CD4-positive, alpha-beta T cell (primary cell): ENCODE results near the gene SEMA5A. TPM values are rescaled to one million over a fixed set of nuclear protein-coding genes. Genes with fewer than 3 reads are reported as not detected.

ENCODE experiments used
- ATAC-seq: fragments of 200-7000 bp; cut with Tn5 transposase; one replicate; pipeline ENCODE4 v1.10.0; 2022; ENCODE audit warnings: mild to moderate bottlenecking; ENCODE audit not compliant: poor library complexity
- CTCF ChIA-PET: fragments of 350-600 bp; sonication (Branson Sonifier 250); formaldehyde crosslinking; loops from one replicate; lab custom pipeline; 2021; ENCODE audit warnings: antibody characterized with exemption, inconsistent platforms; lab: Charles Lee
- POLR2A ChIA-PET: fragments of 350-600 bp; sonication (Branson Sonifier 250); formaldehyde crosslinking; loops from one replicate; lab custom pipeline; 2021; ENCODE audit warnings: antibody characterized with exemption, inconsistent platforms; lab: Charles Lee
- DNase-seq, 14 experiments: peaks; one replicate each; pipeline ENCODE4 v3.0.0-alpha.2; 2013 to 2020; ENCODE audit warnings: mixed read lengths in 2 of 14
- H3K27ac ChIP-seq, 2 donors: one replicate each; pipeline versions ENCODE4 v1.5.1 to v1.7.0; 2013; ENCODE audit warnings: low read length in 2 of 2, low read depth in 1 of 2, mild to moderate bottlenecking in 1 of 2
- H3K27me3 ChIP-seq, 2 experiments: 1 replicate in 1 of 2; 2 replicates in 1 of 2; pipeline versions ENCODE4 v1.6.1 to v1.7.0; 2013; ENCODE audit warnings: low read length in 2 of 2, control low read depth in 1 of 2, mild to moderate bottlenecking in 1 of 2, moderate library complexity in 1 of 2; ENCODE audit not compliant: insufficient read depth in 2 of 2, control insufficient read depth in 1 of 2
- H3K36me3 ChIP-seq: one replicate; pipeline ENCODE4 v1.6.1; 2013; ENCODE audit warnings: low read length, control low read depth; ENCODE audit not compliant: insufficient read depth
- H3K4me1 ChIP-seq: one replicate; pipeline ENCODE4 v1.6.1; 2013; ENCODE audit warnings: low read length, control low read depth; ENCODE audit not compliant: insufficient read depth
- H3K4me3 ChIP-seq: one replicate; pipeline ENCODE4 v1.5.1; 2013; ENCODE audit warnings: mild to moderate bottlenecking, low read length, moderate library complexity
- H3K9me3 ChIP-seq, 2 experiments: 1 replicate in 1 of 2; 2 replicates in 1 of 2; pipeline versions ENCODE4 v1.6.1 to v1.7.0; 2013; ENCODE audit warnings: low read length in 2 of 2, mild to moderate bottlenecking in 2 of 2, control low read depth in 1 of 2, moderate library complexity in 1 of 2; ENCODE audit not compliant: control insufficient read depth in 1 of 2, insufficient read depth in 1 of 2
- H3K27ac Mint-ChIP-seq: one replicate; pipeline ENCODE4 v1.8.0; 2020; ENCODE audit warnings: mixed read lengths
- H3K27me3 Mint-ChIP-seq: one replicate; pipeline ENCODE4 v1.8.0; 2021; ENCODE audit warnings: mixed read lengths
- H3K36me3 Mint-ChIP-seq: one replicate; pipeline ENCODE4 v1.8.0; 2021; ENCODE audit warnings: low read depth, mixed read lengths
- H3K4me1 Mint-ChIP-seq: one replicate; pipeline ENCODE4 v1.8.0; 2021; ENCODE audit warnings: low read depth, mixed read lengths
- H3K4me3 Mint-ChIP-seq: one replicate; pipeline ENCODE4 v1.8.0; 2020; ENCODE audit warnings: mild to moderate bottlenecking, mixed read lengths
- H3K9me3 Mint-ChIP-seq: one replicate; pipeline ENCODE4 v1.8.0; 2020; ENCODE audit warnings: mixed read lengths
- intact Hi-C, 2 experiments: fragments of 100-400 bp; cut with DNase I in 1 of 2; cut with micrococcal nuclease in 1 of 2; formaldehyde crosslinking; loops; one replicate each; pipeline versions ENCODE4 v1.15.1 to v1.9.0; 2023 to 2025; cut with DNase I, micrococcal nuclease
- total RNA-seq, 174 experiments: library from RNA in 2 of 174; stranded (reverse) in 2 of 174; gene quantifications; one replicate each; pipeline ENCODE4 v1.2.3 and lab custom pipeline; 2021 to 2026
- TF ChIP-seq, protein P1 (sequence below): fragments of 200-600 bp; IDR thresholded peaks from one replicate; pipeline ENCODE4 v1.8.0; 2022; ENCODE audit warnings: antibody characterized with exemption, mild to moderate bottlenecking

Gene SEMA5A
- total RNA-seq, 2 experiments from 2014 or later = 2.0 to 2.9 TPM

DNA sequence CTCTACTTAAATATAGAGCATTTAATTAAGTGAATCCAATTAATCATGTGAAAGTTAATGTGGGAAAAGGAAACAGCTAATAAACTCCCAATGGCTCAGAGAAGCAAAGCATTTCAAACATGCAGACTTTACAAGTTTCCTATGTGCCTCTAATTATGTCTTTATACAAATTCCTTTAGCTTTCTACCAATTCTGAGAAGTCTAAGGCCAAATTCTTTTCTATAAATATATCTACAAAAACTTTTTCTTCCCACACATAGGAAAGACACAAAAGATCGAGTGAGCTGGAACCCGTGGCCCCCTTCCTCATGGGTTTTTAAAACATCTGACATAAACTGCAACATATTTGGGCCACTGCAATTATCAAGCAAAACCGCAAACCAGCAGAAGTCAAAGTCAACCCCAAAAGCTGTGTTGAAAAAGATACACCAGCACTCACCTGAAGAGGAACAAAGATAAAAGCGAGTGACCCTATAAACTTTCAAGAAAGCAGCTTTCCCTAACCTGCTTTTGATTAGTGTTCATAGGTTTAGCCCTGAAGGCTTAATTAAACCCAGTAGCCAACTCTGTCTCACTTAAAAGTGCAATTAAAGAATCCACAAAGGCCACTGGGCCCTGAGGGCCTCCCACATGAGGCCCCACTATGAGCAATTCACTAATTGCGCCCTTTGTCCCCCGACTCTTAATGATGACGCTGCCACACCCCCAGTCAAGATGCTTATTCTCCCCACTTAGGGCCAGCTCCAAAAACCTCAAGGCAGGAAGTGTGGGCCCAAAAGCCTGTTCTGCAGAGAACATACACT lies 12.1 kb downstream of the SEMA5A start:
- H3K4me1 ChIP-seq = no peaks in the 10 kb centered on the region
- H3K36me3 ChIP-seq = no peaks in the 10 kb centered on the region
- H3K36me3 Mint-ChIP-seq = no peaks in the 10 kb centered on the region
- H3K9me3 ChIP-seq = peaks cover 0 to 14% of the 10 kb centered on the region in 2 experiments
- no peak overlapping the region for H3K27ac ChIP-seq
- H3K4me3 ChIP-seq = no peak overlapping the region
- POLR2A ChIA-PET = no interaction called here
- H3K9me3 Mint-ChIP-seq = no peaks in the 10 kb centered on the region
- H3K27me3 ChIP-seq = no peaks in the 10 kb centered on the region
- H3K4me1 Mint-ChIP-seq = peaks cover 4% of the 10 kb centered on the region
- H3K4me3 Mint-ChIP-seq = no peak overlapping the region
- no peaks in the 10 kb centered on the region for H3K27me3 Mint-ChIP-seq
- intact Hi-C loops = no loop called here
- CTCF ChIA-PET = no interaction called here
- H3K27ac Mint-ChIP-seq = no peak overlapping the region
- DNase-seq = no peak
- TF ChIP-seq, protein P1, sequence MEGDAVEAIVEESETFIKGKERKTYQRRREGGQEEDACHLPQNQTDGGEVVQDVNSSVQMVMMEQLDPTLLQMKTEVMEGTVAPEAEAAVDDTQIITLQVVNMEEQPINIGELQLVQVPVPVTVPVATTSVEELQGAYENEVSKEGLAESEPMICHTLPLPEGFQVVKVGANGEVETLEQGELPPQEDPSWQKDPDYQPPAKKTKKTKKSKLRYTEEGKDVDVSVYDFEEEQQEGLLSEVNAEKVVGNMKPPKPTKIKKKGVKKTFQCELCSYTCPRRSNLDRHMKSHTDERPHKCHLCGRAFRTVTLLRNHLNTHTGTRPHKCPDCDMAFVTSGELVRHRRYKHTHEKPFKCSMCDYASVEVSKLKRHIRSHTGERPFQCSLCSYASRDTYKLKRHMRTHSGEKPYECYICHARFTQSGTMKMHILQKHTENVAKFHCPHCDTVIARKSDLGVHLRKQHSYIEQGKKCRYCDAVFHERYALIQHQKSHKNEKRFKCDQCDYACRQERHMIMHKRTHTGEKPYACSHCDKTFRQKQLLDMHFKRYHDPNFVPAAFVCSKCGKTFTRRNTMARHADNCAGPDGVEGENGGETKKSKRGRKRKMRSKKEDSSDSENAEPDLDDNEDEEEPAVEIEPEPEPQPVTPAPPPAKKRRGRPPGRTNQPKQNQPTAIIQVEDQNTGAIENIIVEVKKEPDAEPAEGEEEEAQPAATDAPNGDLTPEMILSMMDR = no peak
- no peak for ATAC-seq

GRCh38 chr5:9533096-9533495 lies 12.8 kb downstream of the SEMA5A start:
- Histone ChIP-seq H3K4me3 (no peak overlapping the region), H3K9me3 (peaks cover 0 to 14% of the 10 kb centered on the region in 2 experiments), H3K36me3 (no peaks in the 10 kb centered on the region), H3K27ac (no peak overlapping the region), H3K27me3 (no peaks in the 10 kb centered on the region), H3K4me1 (no peaks in the 10 kb centered on the region)
- Mint-ChIP-seq H3K9me3 (no peaks in the 10 kb centered on the region), H3K4me3 (no peak overlapping the region), H3K27ac (no peak overlapping the region), H3K27me3 (no peaks in the 10 kb centered on the region), H3K4me1 (no peaks in the 10 kb centered on the region), H3K36me3 (no peaks in the 10 kb centered on the region)
- no peak for ATAC-seq
- CTCF ChIA-PET = no interaction called here
- TF ChIP-seq, protein P1 = no peak
- POLR2A ChIA-PET = no interaction called here
- intact Hi-C loops = no loop called here
- DNase-seq = no peak

DNA sequence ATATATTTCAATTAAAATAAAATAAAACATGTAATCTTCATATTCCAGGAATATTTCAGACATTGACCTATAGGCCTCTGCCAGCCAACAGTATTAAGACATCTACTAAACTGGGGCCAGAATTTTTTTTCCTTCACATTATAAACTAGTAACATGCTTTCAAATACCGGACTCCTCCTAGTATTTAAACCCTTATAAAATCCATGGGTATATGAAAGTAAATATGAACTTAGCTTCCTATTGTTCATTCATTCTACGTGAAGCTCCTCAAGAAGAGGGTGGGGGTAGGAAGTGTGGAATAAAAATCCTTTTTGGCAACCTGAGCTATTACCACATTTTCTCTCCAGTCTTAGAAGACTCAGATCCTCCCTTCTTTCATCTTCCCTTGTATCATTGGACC lies 16.4 kb downstream of the SEMA5A start:
- POLR2A ChIA-PET = no interaction called here
- no peaks in the 10 kb centered on the region for H3K36me3 Mint-ChIP-seq

More for the DNA sequence above, 16.4 kb downstream of the SEMA5A start:
- intact Hi-C loops = no loop called here
- peaks cover 0 to 11% of the 10 kb centered on the region in 2 experiments for H3K9me3 ChIP-seq
- H3K27me3 ChIP-seq = no peaks in the 10 kb centered on the region
- no peak for DNase-seq
- H3K4me1 Mint-ChIP-seq = no peaks in the 10 kb centered on the region
- no peak overlapping the region for H3K4me3 ChIP-seq
- H3K27ac Mint-ChIP-seq = no peak overlapping the region
- CTCF ChIA-PET = no interaction called here
- no peaks in the 10 kb centered on the region for H3K27me3 Mint-ChIP-seq
- H3K9me3 Mint-ChIP-seq = no peaks in the 10 kb centered on the region
- no peaks in the 10 kb centered on the region for H3K4me1 ChIP-seq
- H3K4me3 Mint-ChIP-seq = no peak overlapping the region
- no peaks in the 10 kb centered on the region for H3K36me3 ChIP-seq
- H3K27ac ChIP-seq = no peak overlapping the region
- TF ChIP-seq, protein P1 = no peak
- no peak for ATAC-seq
